Lower leg skin (tissue), 4 donors: Measurements from ENCODE around the gene TSHZ2. TPM values are rescaled to one million over a fixed set of nuclear protein-coding genes. Genes with fewer than 3 reads are reported as not detected.

Source experiments
- DNase-seq, 2 donors: peaks; one replicate each; pipeline ENCODE4 v3.0.0-alpha.2; 2019; ENCODE audit warnings: low spot score in 2 of 2
- H3K4me3 ChIP-seq: fragments of 200-600 bp; sonication (generic); 2 replicates; pipeline ENCODE4 v1.5.1; 2017; ENCODE audit warnings: mild to moderate bottlenecking, low read depth; ENCODE audit not compliant: poor library complexity, severe bottlenecking
- CTCF ChIP-seq, 3 donors: fragments of 450-650 bp; IDR thresholded peaks; one replicate each; pipeline ENCODE4 v1.5.1; 2016; ENCODE audit warnings: antibody characterized with exemption in 3 of 3, mild to moderate bottlenecking in 3 of 3, moderate library complexity in 2 of 3
- POLR2A ChIP-seq, 2 donors: fragments of 450-650 bp; IDR thresholded peaks; one replicate each; pipeline ENCODE4 v1.6.1; 2016 to 2017; ENCODE audit warnings: antibody characterized with exemption in 2 of 2, mild to moderate bottlenecking in 1 of 2, moderate library complexity in 1 of 2
- WGBS, 2 donors: methylation state at CpG; one replicate each; pipeline ENCODE4 v1.1.5; 2018; 5-methylcytosine and 5-hydroxymethylcytosine counted together
- intact Hi-C: fragments of 100-400 bp; cut with DNase I; formaldehyde crosslinking; loops from one replicate; pipeline ENCODE4 v1.15.0; 2023; ENCODE audit warnings: low total_unique reads
- total RNA-seq, 4 donors: library from RNA; depleted of rRNA; stranded (reverse); fragments of >200 nt; gene quantifications; one replicate each; pipeline ENCODE4 v1.1.0, GENCODE V29; 2016

TSHZ2 gene
- total RNA-seq, 4 donors from 2014 or later = 8.1 to 25.7 (median 10.5) TPM

- intact Hi-C loops = no loop called here
- H3K4me3 ChIP-seq = no peak overlapping the region
- WGBS, 2 donors = 84 to 92% methylated on average over 7 of the region's 7 CpGs
- TF ChIP-seq CTCF (IDR thresholded peaks at IDR 0.05) (no peak), POLR2A (IDR thresholded peaks at IDR 0.05) (no peak)
- no peak for DNase-seq
These were observed 397.7 kb downstream of the TSHZ2 start for GRCh38 chr20:53369871-53370270.

GRCh38 chr20:53370345-53370961, 398.3 kb downstream of the TSHZ2 start:
- WGBS, 2 donors = 86% methylated on average over 13 of the region's 13 CpGs
- TF ChIP-seq POLR2A (IDR thresholded peaks at IDR 0.05) = no peak
- TF ChIP-seq CTCF (IDR thresholded peaks at IDR 0.05) = no peak
- intact Hi-C loops = no loop called here
- no peak overlapping the region for H3K4me3 ChIP-seq
- DNase-seq = no peak

- intact Hi-C loops = no loop called here
- 81 to 88% methylated on average over 4 of the region's 4 CpGs for whole genome bisulfite sequencing, 2 donors
- TF ChIP-seq POLR2A (IDR thresholded peaks at IDR 0.05) (no peak), CTCF (IDR thresholded peaks at IDR 0.05) (no peak)
- no peak for DNase-seq
- no peak overlapping the region for H3K4me3 ChIP-seq
These were observed 399.1 kb downstream of the TSHZ2 start for GRCh38 chr20:53371216-53371615.

GRCh38 chr20:53376021-53376420, 403.9 kb downstream of the TSHZ2 start:
- H3K4me3 ChIP-seq = no peak overlapping the region
- no peak for DNase-seq
- TF ChIP-seq CTCF (IDR thresholded peaks at IDR 0.05) (no peak), POLR2A (IDR thresholded peaks at IDR 0.05) (no peak)
- WGBS, 2 donors = 94 to 96% methylated on average over 2 of the region's 2 CpGs
- intact Hi-C loops = no loop called here

GRCh38 chr20:53379014-53379832, 407.1 kb downstream of the TSHZ2 start:
- peak in 1 of 2 donors; percentile 17 for DNase-seq
- 50 to 59% methylated on average over 12 of the region's 12 CpGs for WGBS, 2 donors
- no peak for TF ChIP-seq POLR2A (IDR thresholded peaks at IDR 0.05)
- no peak for TF ChIP-seq CTCF (IDR thresholded peaks at IDR 0.05)
- intact Hi-C loops = no loop called here
- H3K4me3 ChIP-seq = no peak overlapping the region
